Measurements from ENCODE around the gene SYT8.

DNA sequence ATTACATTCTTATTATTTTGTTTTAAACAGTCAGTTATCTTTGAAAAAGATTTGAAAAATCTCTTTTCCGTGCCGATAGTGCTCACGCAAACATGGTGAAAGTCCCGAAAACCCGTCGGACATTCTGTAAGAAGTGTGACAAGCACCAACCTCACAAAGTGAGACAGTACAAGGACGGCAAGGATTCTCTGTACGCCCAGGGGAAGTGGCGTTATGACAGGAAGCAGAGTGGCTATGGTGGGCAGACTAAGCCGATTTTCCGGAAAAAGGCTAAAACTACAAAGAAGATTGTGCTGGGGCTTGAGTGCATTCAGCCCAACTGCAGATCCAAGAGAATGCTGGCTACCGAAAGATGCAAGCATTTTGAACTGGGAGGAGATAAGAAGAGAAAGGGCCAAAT is 42.3 kb upstream of the SYT8 start:
- TF ChIP-seq EZH2phosphoT487 (IDR thresholded peaks at IDR 0.05; ENCODE audit: insufficient read depth, low read depth) (no peak), EZH2 (IDR thresholded peaks at IDR 0.05; ENCODE audit: insufficient read depth, poor library complexity, severe bottlenecking) (no peak)

Data from GM23248 (cell line).